Medulla oblongata (tissue), 1 donor: ENCODE results near the gene RAB24.
"Not testable (repeated sequence)": the region's sequence is repeated elsewhere in the genome, so short reads cannot be mapped to it uniquely, and the experiment has no call there.

ENCODE experiments used
- DNase-seq: peaks from one replicate; pipeline ENCODE4 v3.0.0-alpha.2; 2015; ENCODE audit errors: extremely low spot score

The RAB24 gene

GRCh38 chr5:177296581-177296980, 6.9 kb downstream of the RAB24 start:
- no peak for DNase-seq

- DNase-seq: no peak
Observed at GRCh38 chr5:177295924-177296323, 7.6 kb downstream of the RAB24 start.

GRCh38 chr5:177294632-177295031, 8.9 kb downstream of the RAB24 start:
- DNase-seq: no peak

GRCh38 chr5:177293819-177294581, 9.5 kb downstream of the RAB24 start:
- no peak for DNase-seq

- no peak for DNase-seq
Observed at GRCh38 chr5:177291735-177292134, 11.8 kb downstream of the RAB24 start.

GRCh38 chr5:177290816-177291596, 12.5 kb downstream of the RAB24 start:
- no peak for DNase-seq

- no peak for DNase-seq
Observed at GRCh38 chr5:177288191-177288590, 15.3 kb downstream of the RAB24 start.

- no peak for DNase-seq
Observed at GRCh38 chr5:177276886-177277285, 26.6 kb downstream of the RAB24 start.

- DNase-seq: no peak
Observed at GRCh38 chr5:177275883-177276282, 27.6 kb downstream of the RAB24 start.

GRCh38 chr5:177271113-177271512, 32.4 kb downstream of the RAB24 start:
- DNase-seq: no peak

GRCh38 chr5:177270653-177271052, 32.9 kb downstream of the RAB24 start:
- DNase-seq: no peak

- DNase-seq: no peak
Observed at GRCh38 chr5:177269976-177270375, 33.5 kb downstream of the RAB24 start.

GRCh38 chr5:177269232-177269895, 34.2 kb downstream of the RAB24 start:
- no peak for DNase-seq

GRCh38 chr5:177265395-177265794, 38.1 kb downstream of the RAB24 start:
- no peak for DNase-seq

- DNase-seq: no peak
Observed at GRCh38 chr5:177264178-177264577, 39.3 kb downstream of the RAB24 start.

GRCh38 chr5:177261510-177261909, 42.0 kb downstream of the RAB24 start:
- no peak for DNase-seq

GRCh38 chr5:177260961-177261360, 42.6 kb downstream of the RAB24 start:
- no peak for DNase-seq

- DNase-seq: not testable (repeated sequence)
Observed at GRCh38 chr5:177258711-177259110, 44.8 kb downstream of the RAB24 start.

GRCh38 chr5:177256296-177256695, 47.2 kb downstream of the RAB24 start:
- no peak for DNase-seq

- DNase-seq: no peak
Observed at GRCh38 chr5:177253252-177253651, 50.3 kb downstream of the RAB24 start.
